Transverse colon (tissue), 3 donors: ENCODE measurements around the gene LPCAT2.

ENCODE experiments used
- EP300 ChIP-seq: sonication (generic); formaldehyde crosslinking; IDR thresholded peaks from one replicate; pipeline ENCODE4 v1.6.1; 2017; ENCODE audit warnings: antibody characterized with exemption, low read depth
- TF ChIP-seq, protein P1 (sequence below), 5 experiments: fragments of 200-600 bp in 3 of 5; fragments of 450-650 bp in 2 of 5; sonication (generic) in 3 of 5; IDR thresholded peaks; 1 replicate in 2 of 5; 2 replicates in 3 of 5; pipeline ENCODE4 v1.5.1; 2016 to 2017; ENCODE audit warnings: antibody characterized with exemption in 5 of 5, inconsistent platforms in 3 of 5, mild to moderate bottlenecking in 2 of 5, moderate library complexity in 1 of 5

DNA sequence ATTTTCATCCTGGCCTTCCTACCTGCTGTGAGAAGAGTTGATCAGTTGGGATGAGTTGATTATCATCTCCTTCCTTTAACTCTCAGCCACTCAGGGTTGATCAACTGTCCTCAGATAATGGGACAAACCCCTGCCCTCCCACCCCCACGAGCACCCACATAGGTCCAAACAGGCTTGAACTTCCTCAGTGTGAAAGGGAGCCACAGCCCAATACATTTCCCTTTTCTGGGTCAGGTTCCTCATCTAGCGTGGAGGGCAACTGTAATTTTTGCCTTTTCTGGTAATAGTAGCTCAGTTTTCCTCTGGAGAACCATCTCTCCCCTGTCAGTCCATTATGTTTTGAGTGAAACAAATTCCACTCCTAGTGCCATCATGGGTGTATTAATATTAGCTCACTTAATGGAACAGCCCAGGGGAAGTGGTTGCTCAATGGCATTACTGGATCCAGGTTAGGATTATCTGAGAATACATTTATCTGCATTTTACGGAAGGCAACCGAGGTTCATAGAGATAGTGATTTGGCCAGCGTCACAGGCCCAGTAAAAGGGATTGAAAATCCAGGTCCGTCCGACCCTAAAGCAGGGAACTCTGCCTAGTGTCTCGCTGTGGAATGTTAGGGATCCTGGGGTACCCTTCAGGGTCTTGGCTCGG, 476 bp upstream of the LPCAT2 start:
- TF ChIP-seq, protein P1, sequence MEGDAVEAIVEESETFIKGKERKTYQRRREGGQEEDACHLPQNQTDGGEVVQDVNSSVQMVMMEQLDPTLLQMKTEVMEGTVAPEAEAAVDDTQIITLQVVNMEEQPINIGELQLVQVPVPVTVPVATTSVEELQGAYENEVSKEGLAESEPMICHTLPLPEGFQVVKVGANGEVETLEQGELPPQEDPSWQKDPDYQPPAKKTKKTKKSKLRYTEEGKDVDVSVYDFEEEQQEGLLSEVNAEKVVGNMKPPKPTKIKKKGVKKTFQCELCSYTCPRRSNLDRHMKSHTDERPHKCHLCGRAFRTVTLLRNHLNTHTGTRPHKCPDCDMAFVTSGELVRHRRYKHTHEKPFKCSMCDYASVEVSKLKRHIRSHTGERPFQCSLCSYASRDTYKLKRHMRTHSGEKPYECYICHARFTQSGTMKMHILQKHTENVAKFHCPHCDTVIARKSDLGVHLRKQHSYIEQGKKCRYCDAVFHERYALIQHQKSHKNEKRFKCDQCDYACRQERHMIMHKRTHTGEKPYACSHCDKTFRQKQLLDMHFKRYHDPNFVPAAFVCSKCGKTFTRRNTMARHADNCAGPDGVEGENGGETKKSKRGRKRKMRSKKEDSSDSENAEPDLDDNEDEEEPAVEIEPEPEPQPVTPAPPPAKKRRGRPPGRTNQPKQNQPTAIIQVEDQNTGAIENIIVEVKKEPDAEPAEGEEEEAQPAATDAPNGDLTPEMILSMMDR (IDR thresholded peaks at IDR 0.05), result no peak
- TF ChIP-seq EP300, result no peak
